ENCODE data around the gene MYMK.

DNA sequence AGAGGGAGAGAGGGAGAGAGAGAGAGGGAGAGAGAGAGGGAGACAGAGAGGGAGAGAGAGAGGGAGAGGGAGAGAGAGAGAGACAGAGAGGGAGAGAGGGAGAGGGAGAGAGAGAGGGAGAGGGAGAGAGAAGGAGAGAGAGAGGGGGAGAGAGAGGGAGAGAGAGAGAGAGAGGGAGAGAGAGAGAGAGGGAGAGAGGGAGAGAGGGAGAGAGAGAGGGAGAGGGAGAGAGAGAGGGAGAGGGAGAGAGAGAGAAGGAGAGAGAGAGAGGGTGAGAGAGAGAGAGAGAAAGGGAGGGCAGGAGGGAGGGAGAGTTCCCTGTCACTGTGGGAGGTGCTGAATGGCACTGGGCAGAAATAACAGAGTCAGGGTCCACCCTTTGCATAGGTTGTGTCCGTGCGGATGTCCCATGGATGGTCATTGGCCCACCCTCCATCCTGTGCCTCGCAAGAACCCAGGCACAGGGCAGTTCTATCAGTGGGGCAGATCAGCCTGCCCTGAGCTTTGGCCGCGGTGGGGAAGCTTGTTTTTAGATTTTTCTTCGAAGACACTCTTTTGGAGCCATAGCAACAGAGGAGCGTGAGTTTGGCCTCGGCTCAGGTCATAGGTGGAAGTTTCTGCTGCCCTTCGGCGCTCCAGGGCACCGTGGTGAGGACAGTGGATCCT lies 39.8 kb upstream of the MYMK start:
- TF ChIP-seq, protein P1, sequence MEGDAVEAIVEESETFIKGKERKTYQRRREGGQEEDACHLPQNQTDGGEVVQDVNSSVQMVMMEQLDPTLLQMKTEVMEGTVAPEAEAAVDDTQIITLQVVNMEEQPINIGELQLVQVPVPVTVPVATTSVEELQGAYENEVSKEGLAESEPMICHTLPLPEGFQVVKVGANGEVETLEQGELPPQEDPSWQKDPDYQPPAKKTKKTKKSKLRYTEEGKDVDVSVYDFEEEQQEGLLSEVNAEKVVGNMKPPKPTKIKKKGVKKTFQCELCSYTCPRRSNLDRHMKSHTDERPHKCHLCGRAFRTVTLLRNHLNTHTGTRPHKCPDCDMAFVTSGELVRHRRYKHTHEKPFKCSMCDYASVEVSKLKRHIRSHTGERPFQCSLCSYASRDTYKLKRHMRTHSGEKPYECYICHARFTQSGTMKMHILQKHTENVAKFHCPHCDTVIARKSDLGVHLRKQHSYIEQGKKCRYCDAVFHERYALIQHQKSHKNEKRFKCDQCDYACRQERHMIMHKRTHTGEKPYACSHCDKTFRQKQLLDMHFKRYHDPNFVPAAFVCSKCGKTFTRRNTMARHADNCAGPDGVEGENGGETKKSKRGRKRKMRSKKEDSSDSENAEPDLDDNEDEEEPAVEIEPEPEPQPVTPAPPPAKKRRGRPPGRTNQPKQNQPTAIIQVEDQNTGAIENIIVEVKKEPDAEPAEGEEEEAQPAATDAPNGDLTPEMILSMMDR (IDR thresholded peaks at IDR 0.05; ENCODE audit: poor library complexity), result peak; percentile 13
- TF ChIP-seq EZH2 (IDR thresholded peaks at IDR 0.05; ENCODE audit: borderline replicate concordance), result no peak
- no peak for TF ChIP-seq EZH2phosphoT487 (IDR thresholded peaks at IDR 0.05; ENCODE audit: low read depth, severe bottlenecking, unreplicated experiment)

Measured in hepatocyte (in vitro differentiated cells).